Erythroblast (primary cell): Measurements from ENCODE around the gene AKT1S1.

ENCODE experiments used
- GATA1 ChIP-seq: IDR thresholded peaks from 2 replicates; pipeline ENCODE4 v1.6.1; 2011; ENCODE audit warnings: low read depth, mild to moderate bottlenecking, control low read depth, low read length, moderate library complexity
- POLR2A ChIP-seq: IDR thresholded peaks from 2 replicates; pipeline ENCODE4 v1.6.1; 2011; ENCODE audit warnings: mild to moderate bottlenecking, low read length

DNA sequence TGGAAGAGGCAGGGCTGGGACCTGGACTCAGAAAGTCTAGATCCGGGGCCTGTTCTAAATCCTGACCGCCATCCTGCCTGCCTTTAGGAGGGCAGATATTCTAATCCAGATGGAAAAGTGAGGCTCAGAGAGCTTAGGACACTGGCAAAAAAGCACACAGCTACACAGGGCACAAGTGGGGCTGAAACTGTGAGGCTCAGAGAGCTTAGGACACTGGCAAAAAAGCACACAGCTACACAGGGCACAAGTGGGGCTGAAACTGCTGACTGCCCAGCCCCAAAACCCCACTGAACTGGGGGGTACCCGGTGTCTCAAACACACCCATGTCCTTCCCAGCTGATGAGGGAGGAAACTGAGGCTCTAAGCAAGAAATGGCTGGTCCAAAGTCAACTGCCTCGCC is 2.0 kb downstream of the AKT1S1 start:
- TF ChIP-seq POLR2A (no peak), GATA1 (no peak)
